NCI-H1694 (cell line): ENCODE measurements around the gene CDC42EP3.

Experiments
- DNase-seq: peaks from one replicate; lab custom pipeline; 2025; lab: John Stamatoyannopoulos, UW

The CDC42EP3 gene

DNA sequence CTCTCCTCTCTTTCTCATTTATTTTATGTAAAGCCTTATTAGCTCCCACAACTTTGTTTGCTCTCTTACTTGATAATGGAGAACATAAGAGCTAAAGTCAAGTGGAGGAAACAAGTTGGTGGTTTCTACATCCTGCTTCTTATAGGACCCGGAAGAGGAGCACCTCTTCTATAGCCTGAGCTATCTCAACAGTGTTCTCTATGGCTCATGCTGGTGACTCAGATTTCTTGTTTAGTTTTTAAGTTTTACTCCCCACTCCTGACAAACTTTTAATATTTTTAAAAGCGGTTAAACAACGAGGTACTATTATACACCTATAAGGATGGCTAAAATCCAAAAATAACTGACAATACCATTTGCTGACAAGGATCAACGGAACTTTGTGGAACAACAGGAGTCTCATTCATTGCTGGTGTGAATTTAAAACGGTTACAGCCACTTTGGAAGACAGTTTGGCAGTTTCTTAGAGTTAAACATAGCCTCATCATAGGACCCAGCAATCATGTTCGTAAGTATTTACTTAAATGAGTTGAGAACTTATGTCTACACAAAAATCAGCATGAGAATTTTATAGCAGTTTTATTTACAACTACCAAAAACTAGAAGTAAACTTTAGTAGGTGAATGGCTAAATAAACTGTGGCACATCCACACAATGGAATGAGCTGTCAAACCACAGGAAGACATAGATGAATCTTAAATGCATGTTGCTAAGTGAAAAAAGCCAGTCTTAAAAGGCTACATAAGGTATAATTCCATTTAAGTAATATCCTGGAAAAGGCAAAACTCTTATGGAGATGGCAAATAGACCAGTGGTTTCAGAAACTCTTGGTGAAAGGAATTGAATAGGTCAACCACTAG lies 12.7 kb upstream of the CDC42EP3 start:
- DNase-seq: no peak

DNA sequence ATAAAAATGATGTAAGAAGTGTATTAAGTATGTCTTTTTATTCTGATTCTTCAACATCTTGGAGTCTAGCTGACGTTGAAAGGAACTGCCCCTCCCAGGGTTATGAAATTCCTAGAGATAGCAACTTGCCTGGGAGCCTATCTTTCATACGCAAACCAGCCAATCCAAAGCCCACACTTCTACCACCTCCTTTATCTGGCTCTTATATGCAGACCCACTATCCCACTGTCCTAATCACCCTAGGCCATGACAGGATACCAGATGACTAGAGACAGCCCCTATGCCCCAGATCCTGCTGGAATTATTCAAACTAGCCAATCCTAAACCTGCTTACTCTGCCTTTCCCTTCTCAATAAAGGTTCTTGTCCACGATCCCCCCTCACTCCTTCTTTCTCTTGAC lies 11.8 kb upstream of the CDC42EP3 start:
- no peak for DNase-seq

DNA sequence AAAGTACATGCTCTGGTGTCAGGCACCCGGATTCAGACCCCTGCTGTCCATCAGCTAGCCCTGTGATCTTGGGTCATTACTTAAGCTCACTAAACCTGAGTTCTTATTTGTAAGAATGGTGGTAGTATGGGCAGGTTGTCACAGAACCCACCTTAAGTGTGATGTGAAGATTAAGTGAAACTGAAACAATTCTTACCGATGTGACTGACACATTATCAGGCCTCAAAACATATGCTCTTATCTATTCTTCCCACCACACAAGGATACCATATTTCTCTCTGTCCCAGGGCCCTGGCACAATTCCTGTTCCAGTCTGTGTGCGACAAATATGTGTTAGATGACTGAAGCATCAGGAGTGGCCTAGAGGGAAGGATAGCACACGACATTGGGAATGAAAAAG lies 11.0 kb upstream of the CDC42EP3 start:
- DNase-seq: no peak

DNA sequence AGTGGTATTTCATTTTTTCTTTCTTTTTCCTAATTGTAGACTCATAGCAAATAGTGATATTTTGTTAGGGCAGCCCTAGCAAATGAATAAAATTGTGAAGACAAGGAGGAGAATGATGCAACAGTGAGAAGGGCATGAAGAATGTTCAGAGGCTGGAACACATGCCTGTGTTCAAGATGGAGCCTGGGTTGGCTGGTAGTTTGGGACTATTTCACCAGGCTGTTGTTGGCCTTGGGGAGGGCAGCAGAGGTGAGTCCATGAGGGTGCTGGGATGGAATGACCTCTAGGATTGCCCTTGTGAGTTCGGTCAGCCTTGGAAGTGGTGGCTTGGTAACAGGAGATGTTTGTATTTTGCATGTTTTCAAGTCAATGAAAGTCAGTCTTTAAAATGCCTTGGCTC lies 10.1 kb upstream of the CDC42EP3 start:
- no peak for DNase-seq

DNA sequence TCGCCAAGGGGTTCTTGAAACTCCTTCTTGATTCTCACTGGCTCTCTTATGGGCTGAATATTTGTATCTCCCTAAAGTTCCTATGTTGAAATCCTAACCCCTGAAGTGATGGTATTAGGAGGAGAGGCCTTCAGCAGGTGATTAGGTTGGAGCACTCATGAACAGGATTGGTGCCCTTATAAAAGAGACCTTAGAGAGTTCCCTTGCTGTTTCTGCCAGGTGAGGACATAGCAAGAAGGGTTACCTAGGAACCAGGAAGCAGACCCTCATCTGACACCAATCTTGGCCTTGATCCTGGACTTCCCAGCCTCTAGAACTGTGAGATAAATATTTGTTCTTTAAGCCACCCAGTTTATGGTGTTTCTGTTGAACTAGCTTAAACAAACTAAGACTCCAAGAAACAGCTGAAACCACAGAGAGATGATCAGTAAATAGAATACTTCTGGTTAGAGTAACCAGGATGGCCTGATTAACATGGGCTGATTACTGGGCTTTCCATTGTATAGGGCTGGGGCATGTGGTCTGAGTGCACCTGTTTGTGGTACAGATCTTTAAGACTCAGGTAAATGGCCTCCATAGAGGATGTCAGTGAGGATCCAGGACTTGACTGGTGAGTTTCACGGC lies 7.7 kb upstream of the CDC42EP3 start:
- no peak for DNase-seq

DNA sequence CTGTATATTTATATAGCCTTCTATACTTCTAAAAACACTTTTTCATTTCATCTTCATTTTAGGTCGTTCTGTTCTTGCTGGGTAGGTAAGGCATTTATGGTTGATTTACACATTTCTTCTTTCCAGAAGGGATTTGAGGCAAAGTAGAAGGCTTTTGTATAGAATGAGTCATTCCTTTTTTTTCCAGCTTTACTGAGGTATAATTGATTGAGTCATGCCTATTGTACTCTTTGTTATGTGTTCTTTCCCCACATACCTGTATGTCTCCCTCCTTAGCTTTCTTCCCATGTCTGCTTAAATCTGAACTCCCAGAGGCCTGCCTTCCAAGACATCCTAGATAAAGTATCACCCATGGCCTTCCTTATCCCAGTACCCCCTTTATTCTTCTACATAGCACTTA lies 4.8 kb upstream of the CDC42EP3 start:
- no peak for DNase-seq

DNA sequence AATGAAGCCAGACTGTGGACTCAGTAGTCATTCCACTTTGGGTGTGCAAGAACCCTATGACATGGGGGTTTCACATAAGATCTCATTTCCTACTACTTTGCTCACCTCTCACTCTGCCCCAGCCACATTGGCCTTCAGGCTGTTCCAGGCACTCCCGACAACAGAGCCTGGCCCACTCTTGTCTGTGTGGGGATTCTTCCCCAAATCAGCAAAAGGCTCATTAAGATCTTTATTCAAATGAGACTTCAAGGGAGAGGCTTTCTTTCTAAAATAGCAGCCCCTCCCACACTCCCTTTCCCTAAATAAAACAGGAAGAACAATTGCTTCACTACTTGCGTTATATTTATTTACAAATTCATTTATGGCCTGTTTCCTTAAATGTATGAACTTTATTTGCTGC lies 3.5 kb upstream of the CDC42EP3 start:
- DNase-seq: no peak

DNA sequence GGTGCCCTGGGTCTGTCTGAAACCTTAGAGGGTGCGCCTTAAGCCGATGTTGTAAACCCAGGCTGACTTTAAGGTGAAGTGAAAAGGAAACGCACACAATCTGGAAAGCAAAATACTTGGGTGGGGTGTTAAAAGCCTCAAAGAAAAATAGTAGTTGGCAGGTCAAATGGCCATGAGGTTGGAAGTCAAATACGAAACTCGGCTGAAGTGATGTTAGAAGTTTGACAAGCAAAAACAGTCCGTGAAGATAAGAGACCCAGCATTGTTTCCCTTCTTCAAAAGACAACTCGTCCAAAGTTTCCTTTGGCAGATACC lies 1.4 kb upstream of the CDC42EP3 start:
- DNase-seq: no peak

DNA sequence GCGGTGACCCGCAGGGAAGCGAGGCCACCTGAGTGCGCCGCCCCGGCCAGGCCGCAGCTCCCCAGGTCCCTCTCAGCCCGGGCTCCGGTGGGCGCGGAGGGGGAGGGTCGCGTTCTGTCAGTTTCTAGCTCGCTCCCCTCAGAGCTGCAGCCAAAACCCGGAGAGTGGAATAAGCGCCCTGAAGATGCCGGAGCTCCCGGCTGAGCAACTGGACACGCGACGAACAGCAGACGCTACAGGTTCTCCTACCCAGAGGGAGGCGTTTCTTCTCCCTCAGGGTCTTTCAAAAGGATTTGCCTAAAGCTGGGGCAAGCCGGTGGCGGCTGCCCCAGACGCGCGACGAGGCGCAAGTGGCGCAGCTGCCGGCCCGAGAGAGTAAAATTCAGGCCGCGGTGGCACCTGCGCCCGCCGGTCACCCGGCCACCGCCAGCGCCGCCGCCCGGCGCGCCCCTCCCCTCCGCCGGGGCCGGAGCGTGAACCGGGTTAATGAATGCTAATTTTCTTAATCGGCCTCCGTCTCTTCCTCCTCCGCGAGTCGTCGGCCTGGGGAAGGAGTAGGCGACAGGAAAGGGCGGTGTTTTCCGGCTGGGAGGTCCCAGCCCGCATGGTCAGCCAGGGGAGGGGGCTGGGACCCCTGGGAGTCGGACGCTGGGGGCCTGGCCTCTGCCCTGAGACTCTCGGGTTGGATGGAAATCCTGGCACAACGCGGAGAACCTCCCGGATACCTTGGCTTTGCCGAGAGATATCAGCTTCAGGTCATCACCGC lies 845 bp upstream of the CDC42EP3 start:
- DNase-seq: peak; percentile 60

DNA sequence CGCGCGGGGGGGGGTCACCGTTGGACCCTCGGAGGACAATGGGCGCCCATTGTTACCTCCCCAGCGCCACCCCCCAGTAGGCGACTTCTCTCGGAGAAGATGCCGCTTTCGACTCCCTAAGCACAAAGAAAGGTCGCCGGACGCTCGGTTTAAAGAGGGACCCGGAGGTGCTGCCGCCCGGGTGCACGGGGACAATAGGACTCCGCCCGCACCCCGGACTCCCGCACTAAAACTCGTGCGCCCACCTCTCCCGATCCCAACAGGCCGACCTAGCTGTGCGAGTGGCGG lies 318 bp upstream of the CDC42EP3 start:
- DNase-seq: no peak

DNA sequence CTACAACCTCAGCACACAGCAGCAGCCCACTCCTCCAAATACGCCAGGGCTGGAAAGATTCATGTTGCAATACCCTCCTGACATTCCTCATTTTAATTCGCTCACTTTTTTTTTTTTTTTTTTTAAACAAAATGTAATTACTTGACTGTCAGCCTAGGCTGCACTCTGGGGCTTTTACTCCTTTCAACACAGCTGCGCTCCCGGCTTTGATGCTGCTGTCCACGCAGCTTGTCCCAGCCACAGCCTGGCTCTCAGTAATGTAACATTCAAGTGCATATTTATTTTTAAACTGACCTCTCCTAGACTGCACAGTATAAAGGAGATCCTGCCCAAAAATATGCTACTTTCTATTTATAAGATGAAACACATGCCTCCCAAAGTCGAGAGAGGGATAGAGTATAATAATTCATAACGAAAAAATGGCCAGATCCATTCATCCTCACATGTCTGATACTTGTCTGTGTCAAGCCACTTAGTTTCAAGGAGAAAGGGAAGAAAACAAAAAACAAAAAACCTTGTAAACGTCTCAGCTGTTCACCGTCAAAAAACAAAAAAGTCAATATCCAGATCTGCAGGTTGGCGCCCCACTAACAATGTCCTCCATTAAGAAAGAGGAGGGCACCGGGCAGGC lies 949 bp downstream of the CDC42EP3 start:
- no peak for DNase-seq

DNA sequence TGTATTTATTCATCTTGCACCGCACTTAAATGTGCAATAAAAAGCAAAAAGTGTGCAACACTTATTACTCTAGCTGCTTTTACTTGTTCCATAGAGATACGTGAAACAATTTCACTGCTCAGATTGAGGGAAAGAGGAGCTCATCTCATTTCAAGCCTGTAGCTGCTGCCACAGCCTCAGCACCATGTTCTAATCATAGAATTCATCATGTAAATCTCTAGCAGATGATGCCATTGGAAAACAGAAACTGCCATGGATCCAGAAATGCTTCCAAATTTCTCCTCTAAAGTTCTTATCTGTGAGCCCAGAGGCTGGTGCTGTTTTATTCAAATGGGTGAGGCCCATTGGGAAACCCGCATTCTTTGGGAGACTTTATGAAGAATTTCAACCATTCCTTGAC lies 2.0 kb downstream of the CDC42EP3 start:
- DNase-seq: no peak

DNA sequence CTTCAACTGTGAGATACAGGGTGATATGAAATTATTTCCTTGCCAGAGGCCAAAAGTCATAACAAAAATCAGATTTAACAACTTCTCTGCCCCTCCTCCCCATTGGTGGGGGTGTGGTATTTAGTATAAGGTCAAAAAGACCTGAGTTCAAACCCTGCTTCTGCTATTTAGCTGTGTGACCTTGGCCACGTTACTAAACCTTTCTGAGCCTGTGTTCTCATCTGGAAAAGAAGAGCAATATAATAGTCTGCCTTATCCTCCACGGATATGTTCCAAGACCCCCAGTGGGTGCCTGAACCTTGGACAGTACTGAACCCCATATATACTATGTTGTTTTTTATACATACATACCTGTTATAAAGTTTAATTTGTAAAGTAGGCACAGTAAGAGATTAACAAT lies 3.7 kb downstream of the CDC42EP3 start:
- DNase-seq: no peak

DNA sequence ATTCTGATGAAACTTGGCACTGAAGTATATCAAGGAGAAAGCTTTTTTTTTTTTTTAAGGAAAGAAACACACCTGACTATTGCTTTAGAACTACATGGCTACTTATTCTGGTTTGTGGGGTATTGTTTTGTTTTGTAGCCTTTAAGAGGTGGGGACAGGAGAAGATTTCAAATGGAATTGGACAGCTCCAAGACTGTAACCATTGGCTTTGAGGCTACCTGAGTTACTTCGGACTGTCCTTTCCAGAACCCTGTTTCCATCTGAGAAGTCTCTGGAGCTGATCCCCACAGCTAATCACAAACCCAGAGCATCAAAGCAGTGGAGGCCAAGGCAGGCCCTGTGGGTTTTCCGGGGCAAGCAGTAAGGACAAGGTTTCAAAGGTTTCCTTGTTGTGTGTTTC lies 4.7 kb downstream of the CDC42EP3 start:
- no peak for DNase-seq

DNA sequence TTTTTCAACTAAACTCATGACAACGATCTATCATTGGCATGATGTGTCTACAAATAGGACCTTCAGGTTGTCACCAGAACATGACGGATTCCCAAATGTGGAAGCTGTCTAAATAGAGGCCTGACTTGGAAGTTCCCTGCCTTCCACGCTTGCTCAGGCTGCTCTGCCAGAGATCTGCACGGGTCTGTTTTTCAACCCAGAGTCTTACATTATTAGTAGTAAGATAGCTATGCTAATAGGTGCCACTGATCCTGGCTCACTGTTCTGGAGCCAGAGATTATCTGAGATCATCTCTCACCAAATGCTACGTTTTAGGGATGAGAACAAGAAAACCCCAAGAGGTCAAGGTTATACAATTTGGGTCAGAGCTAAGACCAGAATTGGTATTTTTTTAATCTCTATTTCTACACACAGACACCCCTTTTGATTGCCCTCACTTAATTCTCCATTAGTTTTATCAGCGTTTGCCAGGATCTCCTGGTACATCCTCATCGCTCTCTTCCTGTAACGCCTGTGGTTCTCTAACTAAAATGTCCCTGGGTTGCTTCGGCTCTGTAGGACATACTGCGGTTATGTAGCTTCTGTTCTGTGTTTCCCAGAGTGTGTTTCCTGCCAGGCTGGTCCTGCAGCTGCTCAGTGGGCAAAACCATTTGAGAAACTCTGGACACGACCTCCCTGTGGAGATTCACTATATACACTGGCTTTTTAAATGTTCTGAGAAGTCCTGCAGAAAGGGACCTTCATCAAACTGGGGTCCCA lies 5.7 kb downstream of the CDC42EP3 start:
- no peak for DNase-seq

DNA sequence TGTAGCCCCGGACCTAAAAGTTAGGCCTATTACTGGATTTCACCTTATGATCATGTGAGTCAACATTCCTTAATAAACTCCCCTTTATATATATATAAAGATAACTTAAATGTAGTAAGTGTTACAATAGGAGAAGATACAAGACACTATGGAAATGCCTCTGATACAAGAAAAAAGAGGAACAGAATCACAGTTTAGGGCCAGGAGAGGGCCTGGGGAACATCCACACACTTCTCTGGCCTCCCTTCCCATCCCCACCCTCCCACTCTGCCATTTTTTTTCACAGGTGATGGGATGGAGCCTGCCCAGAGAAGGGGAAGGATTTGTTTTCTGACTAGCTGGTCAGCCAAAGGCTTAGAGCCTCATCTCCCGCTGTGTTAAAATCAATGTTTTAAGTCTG lies 6.4 kb downstream of the CDC42EP3 start:
- no peak for DNase-seq

DNA sequence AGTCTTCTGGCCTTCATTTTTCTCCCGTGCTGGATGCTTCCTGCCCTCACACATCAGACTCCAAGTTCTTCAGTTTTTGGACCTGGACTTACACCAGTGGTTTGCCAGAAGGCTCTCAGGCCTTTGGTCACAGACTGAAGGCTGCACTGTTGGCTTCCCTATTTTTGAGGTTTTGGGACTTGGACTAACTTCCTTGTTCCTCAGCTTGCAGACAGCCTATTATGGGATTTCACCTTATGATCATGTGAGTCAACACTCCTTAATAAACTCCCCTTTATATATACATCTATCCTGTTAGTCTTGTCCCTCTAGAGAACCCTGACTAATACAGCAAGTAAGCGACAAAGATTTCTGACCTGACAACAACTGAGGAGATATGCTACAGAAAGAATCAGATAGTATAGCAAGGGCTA lies 7.2 kb downstream of the CDC42EP3 start:
- DNase-seq: no peak

DNA sequence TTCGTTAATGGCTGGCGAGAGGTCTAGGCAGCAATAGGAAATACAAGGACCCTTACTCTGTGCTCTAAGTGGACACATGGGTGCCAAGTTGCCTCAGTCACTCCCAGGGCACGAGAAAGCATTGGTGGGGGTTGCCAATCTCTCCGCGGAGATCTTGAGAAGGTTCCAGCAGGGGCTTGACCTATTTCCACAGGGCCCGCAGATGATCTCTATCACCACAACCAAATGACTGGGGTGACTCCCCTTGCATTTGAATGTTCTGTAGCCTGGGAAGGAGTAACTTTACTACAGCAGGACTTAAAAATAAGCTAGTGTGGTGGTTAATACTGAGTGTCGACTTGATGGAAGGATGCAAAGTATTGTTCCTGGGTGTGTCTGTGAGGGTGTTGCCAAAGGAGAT lies 8.1 kb downstream of the CDC42EP3 start:
- DNase-seq: no peak

DNA sequence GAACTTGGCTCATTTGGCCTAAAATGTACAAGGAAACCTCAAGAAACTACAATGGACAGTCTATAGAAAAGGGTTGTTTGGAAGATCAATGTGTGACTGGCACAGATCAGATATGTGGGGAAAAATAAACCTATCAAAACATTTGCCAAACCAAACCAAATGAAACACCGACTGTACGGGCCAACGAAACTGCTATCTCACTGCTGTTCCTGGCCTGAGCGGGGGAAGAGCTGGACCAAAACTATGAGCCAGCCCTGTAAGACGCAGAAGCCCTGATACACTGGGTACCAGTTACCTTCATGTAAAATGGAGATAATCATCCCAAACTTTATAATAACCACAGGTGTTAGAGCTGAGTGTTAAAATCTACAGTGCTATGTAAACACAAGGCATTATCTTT lies 11.7 kb downstream of the CDC42EP3 start:
- DNase-seq: no peak

DNA sequence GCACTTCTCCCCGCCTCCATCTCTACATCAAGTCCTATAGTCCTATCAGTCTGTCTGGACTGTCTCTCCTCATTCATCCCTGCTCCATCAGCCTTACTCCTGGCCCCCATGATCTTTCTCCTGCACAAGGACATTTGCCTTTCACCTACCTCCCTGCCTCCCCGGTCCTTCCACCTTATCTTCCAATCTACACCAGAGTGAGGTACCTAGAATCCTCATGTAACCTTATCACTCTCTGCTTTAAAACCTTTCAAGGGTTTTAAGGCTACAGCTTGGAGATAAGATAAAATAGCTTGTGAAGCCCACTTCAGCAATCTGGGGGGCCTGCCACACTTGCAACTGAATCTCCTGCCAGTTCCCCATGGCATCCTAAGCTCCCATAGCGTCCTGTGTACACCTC lies 12.8 kb downstream of the CDC42EP3 start:
- DNase-seq: no peak

DNA sequence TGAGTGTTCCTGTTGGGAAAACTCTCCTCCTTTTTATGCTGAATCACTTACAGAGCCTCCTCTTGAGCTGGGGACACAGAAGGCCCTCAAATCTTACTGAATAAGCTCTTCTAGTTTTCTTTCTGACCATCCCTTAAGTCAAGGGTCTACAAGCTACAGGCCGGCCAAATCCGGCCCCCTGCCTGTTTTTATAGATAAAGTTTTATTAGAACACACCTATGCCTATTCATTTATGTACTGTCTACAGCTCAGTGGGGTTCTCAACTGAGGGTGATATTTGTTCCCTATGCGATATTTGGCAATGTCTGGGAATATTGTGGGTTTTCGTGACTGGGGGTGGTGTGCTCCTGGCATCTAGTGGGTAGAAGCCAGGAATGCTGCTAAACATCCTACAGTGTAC lies 14.0 kb downstream of the CDC42EP3 start:
- no peak for DNase-seq
